GM23338 (cell line): ENCODE data around the gene IFT52. TPM values are rescaled to one million over a fixed set of nuclear protein-coding genes. Genes with fewer than 3 reads are reported as not detected.

Experiments used
- ATAC-seq: fragments of 200-7000 bp; cut with Tn5 transposase; 3 replicates; pipeline ENCODE4 v1.9.1; 2020
- DNase-seq: peaks from one replicate; pipeline ENCODE4 v3.0.0-alpha.2; 2015; ENCODE audit warnings: low spot score
- H2AFZ ChIP-seq: fragments of 200-600 bp; sonication (generic); 2 replicates; pipeline ENCODE4 v1.8.0; 2016; ENCODE audit warnings: antibody characterized with exemption, mild to moderate bottlenecking, moderate library complexity
- H3F3A ChIP-seq: fragments of 200-600 bp; sonication (generic); replicated peaks from 2 replicates; pipeline ENCODE4 v1.8.0; 2017; ENCODE audit warnings: antibody characterized with exemption, mixed run types, low read depth
- H3K27ac ChIP-seq: fragments of 200-600 bp; sonication (generic); 2 replicates; pipeline ENCODE4 v1.6.1; 2016; ENCODE audit warnings: low read depth
- H3K27me3 ChIP-seq: fragments of 200-600 bp; sonication (generic); 2 replicates; pipeline ENCODE4 v1.8.0; 2016; ENCODE audit warnings: mild to moderate bottlenecking, mixed run types, moderate library complexity; ENCODE audit not compliant: insufficient read depth
- H3K36me3 ChIP-seq: fragments of 200-600 bp; sonication (generic); 2 replicates; pipeline ENCODE4 v1.8.0; 2016; ENCODE audit warnings: mild to moderate bottlenecking; ENCODE audit not compliant: insufficient read depth
- H3K4me1 ChIP-seq: fragments of 200-600 bp; sonication (generic); 2 replicates; pipeline ENCODE4 v1.8.0; 2016; ENCODE audit warnings: mild to moderate bottlenecking, moderate library complexity; ENCODE audit not compliant: insufficient read depth
- H3K4me2 ChIP-seq: fragments of 200-600 bp; sonication (generic); 2 replicates; pipeline ENCODE4 v1.7.1; 2017; ENCODE audit warnings: mixed run types
- H3K4me3 ChIP-seq: fragments of 200-600 bp; sonication (generic); 2 replicates; pipeline ENCODE4 v1.6.1; 2016; ENCODE audit warnings: mixed run types
- H3K79me2 ChIP-seq: fragments of 200-600 bp; sonication (generic); replicated peaks from 2 replicates; pipeline ENCODE4 v1.8.0; 2017; ENCODE audit warnings: mild to moderate bottlenecking; ENCODE audit not compliant: insufficient read depth
- H3K9me2 ChIP-seq: fragments of 200-600 bp; sonication (generic); 2 replicates; pipeline ENCODE4 v1.8.0; 2017; ENCODE audit not compliant: insufficient read depth
- H4K20me1 ChIP-seq: fragments of 200-600 bp; sonication (generic); replicated peaks from 2 replicates; pipeline ENCODE4 v1.8.0; 2017; ENCODE audit warnings: mild to moderate bottlenecking; ENCODE audit not compliant: insufficient read depth
- H3K27ac Mint-ChIP-seq: 2 replicates; pipeline ENCODE4 v1.8.0; 2020; ENCODE audit warnings: inconsistent platforms, mild to moderate bottlenecking, moderate library complexity, mixed read lengths
- H3K27me3 Mint-ChIP-seq: 3 replicates; pipeline ENCODE4 v1.8.0; 2022; ENCODE audit warnings: low read depth, mild to moderate bottlenecking, moderate library complexity, mixed read lengths, inconsistent platforms; ENCODE audit not compliant: insufficient read depth, poor library complexity
- H3K36me3 Mint-ChIP-seq: 3 replicates; pipeline ENCODE4 v1.8.0; 2021; ENCODE audit warnings: low read depth, mild to moderate bottlenecking, inconsistent platforms, moderate library complexity, mixed read lengths
- H3K4me1 Mint-ChIP-seq: 3 replicates; pipeline ENCODE4 v1.8.0; 2020; ENCODE audit warnings: mild to moderate bottlenecking, inconsistent platforms, mixed read lengths
- H3K4me3 Mint-ChIP-seq: 3 replicates; pipeline ENCODE4 v1.8.0; 2021; ENCODE audit warnings: moderate library complexity, mild to moderate bottlenecking, inconsistent platforms, mixed read lengths
- H3K9me3 Mint-ChIP-seq: 3 replicates; pipeline ENCODE4 v1.8.0; 2020; ENCODE audit warnings: moderate library complexity, mild to moderate bottlenecking, inconsistent platforms, mixed read lengths
- CREB1 ChIP-seq: fragments of 250-450 bp; sonication (Bioruptor Pico); IDR thresholded peaks from 2 replicates; pipeline ENCODE4 v1.5.0; 2020; ENCODE audit warnings: low read depth, mild to moderate bottlenecking, moderate library complexity
- ETS1 ChIP-seq: IDR thresholded peaks from 2 replicates; pipeline ENCODE4 v1.6.1; 2016; ENCODE audit warnings: antibody characterized with exemption
- POLR2AphosphoS5 ChIP-seq: IDR thresholded peaks from 2 replicates; pipeline ENCODE4 v1.6.1; 2016; ENCODE audit warnings: antibody characterized with exemption, low read depth
- STAT1 ChIP-seq: IDR thresholded peaks from one replicate; pipeline ENCODE4 v1.6.1; 2016; ENCODE audit warnings: antibody characterized with exemption; ENCODE audit not compliant: unreplicated experiment
- ZNF114 ChIP-seq: fragments of 250-450 bp; sonication (Bioruptor Pico); IDR thresholded peaks from 2 replicates; pipeline ENCODE4 v1.5.0; 2020; ENCODE audit warnings: mild to moderate bottlenecking, moderate library complexity
- ZNF331 ChIP-seq: fragments of 250-450 bp; sonication (Bioruptor Pico); IDR thresholded peaks from 2 replicates; pipeline ENCODE4 v1.5.0; 2020; ENCODE audit warnings: low read depth, mild to moderate bottlenecking, moderate library complexity
- polyA plus RNA-seq: library from polyadenylated mRNA; unstranded; fragments of >200 nt; fragmentation: Nextera tagmentation; extraction: Ambion mirVana; gene quantifications from 2 replicates; pipeline ENCODE4 v1.2.1, GENCODE V29; 2016
- total RNA-seq: library from RNA; depleted of rRNA; stranded (reverse); fragments of >200 nt; shearing (Covaris generic); gene quantifications from 2 replicates; pipeline ENCODE4 v1.2.3, GENCODE V29; 2014
- TF ChIP-seq, protein P1 (sequence below): fragments of 250-450 bp; sonication (Bioruptor Pico); IDR thresholded peaks from 2 replicates; pipeline ENCODE4 v1.5.0; 2020; ENCODE audit warnings: mild to moderate bottlenecking, moderate library complexity
- TF ChIP-seq, protein P2 (sequence below), 2 experiments: fragments of 200-600 bp in 1 of 2; sonication (generic) in 1 of 2; conservative IDR thresholded peaks; 2 replicates each; pipeline versions ENCODE4 v1.5.1 to v1.6.1; 2016 to 2017; ENCODE audit warnings: antibody characterized with exemption in 2 of 2, low read depth in 2 of 2, mild to moderate bottlenecking in 2 of 2, moderate library complexity in 1 of 2

Gene IFT52
- total and polyA plus RNA-seq, 2 experiments from 2014 or later = 30.4 to 39.8 TPM

- peaks cover 3% of the 10 kb centered on the region; the same call in 1 of the 3 replicates for H3K9me3 Mint-ChIP-seq
- Histone ChIP-seq H3K9me2 (no peaks in the 10 kb centered on the region), H4K20me1 (peaks cover 6% of the 10 kb centered on the region), H3K4me3 (no peak overlapping the region), H3K4me2 (no peak overlapping the region), H3K27ac (no peak overlapping the region), H3K36me3 (peaks cover 3% of the 10 kb centered on the region; the same call in 1 of the 2 replicates), H3K4me1 (no peaks in the 10 kb centered on the region), H2AFZ (no peak overlapping the region), H3F3A (no peaks in the 10 kb centered on the region), H3K27me3 (no peaks in the 10 kb centered on the region), H3K79me2 (peaks cover 43% of the 10 kb centered on the region)
- H3K4me1 Mint-ChIP-seq = peaks cover 9% of the 10 kb centered on the region; the same call in 2 of the 3 replicates
- H3K27ac Mint-ChIP-seq = peak overlapping the region; percentile 18; the same call in 1 of the 2 replicates
- H3K4me3 Mint-ChIP-seq = no peak overlapping the region
- TF ChIP-seq, protein P1, sequence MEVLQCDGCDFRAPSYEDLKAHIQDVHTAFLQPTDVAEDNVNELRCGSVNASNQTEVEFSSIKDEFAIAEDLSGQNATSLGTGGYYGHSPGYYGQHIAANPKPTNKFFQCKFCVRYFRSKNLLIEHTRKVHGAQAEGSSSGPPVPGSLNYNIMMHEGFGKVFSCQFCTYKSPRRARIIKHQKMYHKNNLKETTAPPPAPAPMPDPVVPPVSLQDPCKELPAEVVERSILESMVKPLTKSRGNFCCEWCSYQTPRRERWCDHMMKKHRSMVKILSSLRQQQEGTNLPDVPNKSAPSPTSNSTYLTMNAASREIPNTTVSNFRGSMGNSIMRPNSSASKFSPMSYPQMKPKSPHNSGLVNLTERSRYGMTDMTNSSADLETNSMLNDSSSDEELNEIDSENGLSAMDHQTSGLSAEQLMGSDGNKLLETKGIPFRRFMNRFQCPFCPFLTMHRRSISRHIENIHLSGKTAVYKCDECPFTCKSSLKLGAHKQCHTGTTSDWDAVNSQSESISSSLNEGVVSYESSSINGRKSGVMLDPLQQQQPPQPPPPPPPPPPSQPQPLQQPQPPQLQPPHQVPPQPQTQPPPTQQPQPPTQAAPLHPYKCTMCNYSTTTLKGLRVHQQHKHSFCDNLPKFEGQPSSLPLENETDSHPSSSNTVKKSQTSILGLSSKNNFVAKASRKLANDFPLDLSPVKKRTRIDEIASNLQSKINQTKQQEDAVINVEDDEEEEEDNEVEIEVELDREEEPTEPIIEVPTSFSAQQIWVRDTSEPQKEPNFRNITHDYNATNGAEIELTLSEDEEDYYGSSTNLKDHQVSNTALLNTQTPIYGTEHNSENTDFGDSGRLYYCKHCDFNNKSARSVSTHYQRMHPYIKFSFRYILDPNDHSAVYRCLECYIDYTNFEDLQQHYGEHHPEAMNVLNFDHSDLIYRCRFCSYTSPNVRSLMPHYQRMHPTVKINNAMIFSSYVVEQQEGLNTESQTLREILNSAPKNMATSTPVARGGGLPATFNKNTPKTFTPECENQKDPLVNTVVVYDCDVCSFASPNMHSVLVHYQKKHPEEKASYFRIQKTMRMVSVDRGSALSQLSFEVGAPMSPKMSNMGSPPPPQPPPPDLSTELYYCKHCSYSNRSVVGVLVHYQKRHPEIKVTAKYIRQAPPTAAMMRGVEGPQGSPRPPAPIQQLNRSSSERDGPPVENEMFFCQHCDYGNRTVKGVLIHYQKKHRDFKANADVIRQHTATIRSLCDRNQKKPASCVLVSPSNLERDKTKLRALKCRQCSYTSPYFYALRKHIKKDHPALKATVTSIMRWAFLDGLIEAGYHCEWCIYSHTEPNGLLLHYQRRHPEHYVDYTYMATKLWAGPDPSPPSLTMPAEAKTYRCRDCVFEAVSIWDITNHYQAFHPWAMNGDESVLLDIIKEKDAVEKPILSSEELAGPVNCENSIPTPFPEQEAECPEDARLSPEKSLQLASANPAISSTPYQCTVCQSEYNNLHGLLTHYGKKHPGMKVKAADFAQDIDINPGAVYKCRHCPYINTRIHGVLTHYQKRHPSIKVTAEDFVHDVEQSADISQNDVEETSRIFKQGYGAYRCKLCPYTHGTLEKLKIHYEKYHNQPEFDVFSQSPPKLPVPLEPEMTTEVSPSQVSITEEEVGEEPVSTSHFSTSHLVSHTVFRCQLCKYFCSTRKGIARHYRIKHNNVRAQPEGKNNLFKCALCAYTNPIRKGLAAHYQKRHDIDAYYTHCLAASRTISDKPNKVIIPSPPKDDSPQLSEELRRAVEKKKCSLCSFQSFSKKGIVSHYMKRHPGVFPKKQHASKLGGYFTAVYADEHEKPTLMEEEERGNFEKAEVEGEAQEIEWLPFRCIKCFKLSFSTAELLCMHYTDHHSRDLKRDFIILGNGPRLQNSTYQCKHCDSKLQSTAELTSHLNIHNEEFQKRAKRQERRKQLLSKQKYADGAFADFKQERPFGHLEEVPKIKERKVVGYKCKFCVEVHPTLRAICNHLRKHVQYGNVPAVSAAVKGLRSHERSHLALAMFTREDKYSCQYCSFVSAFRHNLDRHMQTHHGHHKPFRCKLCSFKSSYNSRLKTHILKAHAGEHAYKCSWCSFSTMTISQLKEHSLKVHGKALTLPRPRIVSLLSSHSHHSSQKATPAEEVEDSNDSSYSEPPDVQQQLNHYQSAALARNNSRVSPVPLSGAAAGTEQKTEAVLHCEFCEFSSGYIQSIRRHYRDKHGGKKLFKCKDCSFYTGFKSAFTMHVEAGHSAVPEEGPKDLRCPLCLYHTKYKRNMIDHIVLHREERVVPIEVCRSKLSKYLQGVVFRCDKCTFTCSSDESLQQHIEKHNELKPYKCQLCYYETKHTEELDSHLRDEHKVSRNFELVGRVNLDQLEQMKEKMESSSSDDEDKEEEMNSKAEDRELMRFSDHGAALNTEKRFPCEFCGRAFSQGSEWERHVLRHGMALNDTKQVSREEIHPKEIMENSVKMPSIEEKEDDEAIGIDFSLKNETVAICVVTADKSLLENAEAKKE (CRISPR knock-in tag) = no peak
- TF ChIP-seq POLR2AphosphoS5 = no peak
- TF ChIP-seq ZNF331 (CRISPR knock-in tag) = no peak
- TF ChIP-seq, protein P2, sequence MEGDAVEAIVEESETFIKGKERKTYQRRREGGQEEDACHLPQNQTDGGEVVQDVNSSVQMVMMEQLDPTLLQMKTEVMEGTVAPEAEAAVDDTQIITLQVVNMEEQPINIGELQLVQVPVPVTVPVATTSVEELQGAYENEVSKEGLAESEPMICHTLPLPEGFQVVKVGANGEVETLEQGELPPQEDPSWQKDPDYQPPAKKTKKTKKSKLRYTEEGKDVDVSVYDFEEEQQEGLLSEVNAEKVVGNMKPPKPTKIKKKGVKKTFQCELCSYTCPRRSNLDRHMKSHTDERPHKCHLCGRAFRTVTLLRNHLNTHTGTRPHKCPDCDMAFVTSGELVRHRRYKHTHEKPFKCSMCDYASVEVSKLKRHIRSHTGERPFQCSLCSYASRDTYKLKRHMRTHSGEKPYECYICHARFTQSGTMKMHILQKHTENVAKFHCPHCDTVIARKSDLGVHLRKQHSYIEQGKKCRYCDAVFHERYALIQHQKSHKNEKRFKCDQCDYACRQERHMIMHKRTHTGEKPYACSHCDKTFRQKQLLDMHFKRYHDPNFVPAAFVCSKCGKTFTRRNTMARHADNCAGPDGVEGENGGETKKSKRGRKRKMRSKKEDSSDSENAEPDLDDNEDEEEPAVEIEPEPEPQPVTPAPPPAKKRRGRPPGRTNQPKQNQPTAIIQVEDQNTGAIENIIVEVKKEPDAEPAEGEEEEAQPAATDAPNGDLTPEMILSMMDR (conservative IDR thresholded peaks at IDR 0.05; ENCODE audit: low read depth in 2 of 2) = no peak
- no peak for TF ChIP-seq STAT1
- no peak for TF ChIP-seq ZNF114 (CRISPR knock-in tag)
- no peak for TF ChIP-seq CREB1 (CRISPR knock-in tag)
- TF ChIP-seq ETS1 = no peak
- H3K36me3 Mint-ChIP-seq = peaks cover 53% of the 10 kb centered on the region
- peaks cover 7% of the 10 kb centered on the region for H3K27me3 Mint-ChIP-seq
- DNase-seq = peak; percentile 26
- ATAC-seq = no peak; the same call in 2 of the 3 replicates
Observed at GRCh38 chr20:43681468-43681942, 90.8 kb downstream of the IFT52 start.
